SK-N-SH (cell line): Measurements from ENCODE around the gene PSG6. TPM values are rescaled to one million over a fixed set of nuclear protein-coding genes. Genes with fewer than 3 reads are reported as not detected.

Source experiments
- polyA plus RNA-seq, 3 experiments: library from polyadenylated mRNA; depleted of rRNA; stranded (reverse); fragments of >200 nt; gene quantifications; 2 replicates each; pipeline ENCODE4 v1.2.3, GENCODE V29; 2012

The PSG6 gene
- polyA plus RNA-seq, 1 of the 3 experiments (the other 2 are of a cell fraction): not detected

Other genes starting within 250 kb of the PSG6 start
- 0.07 and 0.10 TPM in 2 replicates for gene PSG3, start 177.4 kb downstream of the PSG6 start, polyA plus RNA-seq (2012; rRNA removed)
- gene PSG8, start 152.2 kb downstream of the PSG6 start, polyA plus RNA-seq (2012; rRNA removed): 0.06 and 0.15 TPM in 2 replicates
- 0.18 and 0.19 TPM in 2 replicates for gene PSG1, start 38.2 kb downstream of the PSG6 start, polyA plus RNA-seq (2012; rRNA removed)
- 0.05 TPM in 1 of 2 replicates, not detected in the other for gene PSG7, start 19.3 kb upstream of the PSG6 start, polyA plus RNA-seq (2012; rRNA removed)
- 0.08 and 0.15 TPM in 2 replicates for gene PSG11, start 108.6 kb upstream of the PSG6 start, polyA plus RNA-seq (2012; rRNA removed)
- 0.16 and 0.31 TPM in 2 replicates for gene PSG2, start 164.8 kb upstream of the PSG6 start, polyA plus RNA-seq (2012; rRNA removed)